ENCODE results near the gene GALNT7.
"Not testable (repeated sequence)": the region's sequence is repeated elsewhere in the genome, so short reads cannot be mapped to it uniquely, and the experiment has no call there.

Gene GALNT7

DNA sequence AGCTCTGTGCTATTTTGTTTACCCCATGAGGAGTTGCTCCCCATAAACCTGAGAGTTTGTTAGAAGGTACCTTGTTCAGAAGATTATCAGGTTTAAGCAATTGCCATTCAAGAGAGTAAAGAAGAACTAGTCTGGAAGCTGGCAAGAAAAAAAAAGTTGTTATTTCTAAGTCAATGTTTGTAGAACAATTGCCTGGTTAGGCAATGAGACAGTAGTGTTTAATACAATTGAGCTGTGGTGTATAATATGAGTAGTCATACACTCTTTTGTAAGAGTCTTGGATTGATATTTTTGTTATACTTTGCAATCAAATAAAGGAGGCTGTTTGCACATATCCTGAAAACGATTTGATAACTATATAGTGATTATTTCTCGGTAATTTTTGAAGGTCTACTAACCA is 44.7 kb downstream of the GALNT7 start:
- in situ Hi-C loops (cut with HindIII; ENCODE audit: low pct_ligation_motif_present, low sequenced_read_pairs): no loop called here
- no peak for DNase-seq
- TF ChIP-seq, protein P1, sequence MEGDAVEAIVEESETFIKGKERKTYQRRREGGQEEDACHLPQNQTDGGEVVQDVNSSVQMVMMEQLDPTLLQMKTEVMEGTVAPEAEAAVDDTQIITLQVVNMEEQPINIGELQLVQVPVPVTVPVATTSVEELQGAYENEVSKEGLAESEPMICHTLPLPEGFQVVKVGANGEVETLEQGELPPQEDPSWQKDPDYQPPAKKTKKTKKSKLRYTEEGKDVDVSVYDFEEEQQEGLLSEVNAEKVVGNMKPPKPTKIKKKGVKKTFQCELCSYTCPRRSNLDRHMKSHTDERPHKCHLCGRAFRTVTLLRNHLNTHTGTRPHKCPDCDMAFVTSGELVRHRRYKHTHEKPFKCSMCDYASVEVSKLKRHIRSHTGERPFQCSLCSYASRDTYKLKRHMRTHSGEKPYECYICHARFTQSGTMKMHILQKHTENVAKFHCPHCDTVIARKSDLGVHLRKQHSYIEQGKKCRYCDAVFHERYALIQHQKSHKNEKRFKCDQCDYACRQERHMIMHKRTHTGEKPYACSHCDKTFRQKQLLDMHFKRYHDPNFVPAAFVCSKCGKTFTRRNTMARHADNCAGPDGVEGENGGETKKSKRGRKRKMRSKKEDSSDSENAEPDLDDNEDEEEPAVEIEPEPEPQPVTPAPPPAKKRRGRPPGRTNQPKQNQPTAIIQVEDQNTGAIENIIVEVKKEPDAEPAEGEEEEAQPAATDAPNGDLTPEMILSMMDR (IDR thresholded peaks at IDR 0.05; ENCODE audit: low read depth, low read length, missing control alignments): no peak
- Histone ChIP-seq H3K36me3 (replicated peaks) (no peaks in the 10 kb centered on the region), H3K4me3 (ENCODE audit: low read depth, low read length) (no peak overlapping the region), H3K27me3 (replicated peaks) (no peaks in the 10 kb centered on the region), H3K27ac (no peak overlapping the region)

DNA sequence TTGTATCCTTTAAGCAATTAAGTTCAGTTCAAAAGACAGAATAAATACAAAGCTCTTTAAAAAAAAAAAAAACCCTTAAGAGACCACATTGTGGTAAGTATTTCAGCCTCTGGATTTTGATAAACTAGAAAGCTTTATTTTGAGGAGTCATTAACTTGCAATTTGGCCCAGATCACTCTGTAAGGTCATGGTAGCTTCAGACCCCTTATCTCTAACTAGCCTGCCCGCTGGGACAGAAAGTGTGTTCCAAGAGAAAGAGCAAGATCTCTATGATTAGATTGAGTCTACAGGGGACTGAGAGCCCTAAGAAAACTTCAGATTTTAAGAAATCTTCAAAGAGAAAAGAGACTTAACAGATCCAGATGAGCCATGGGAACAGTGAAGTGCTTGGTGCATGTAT is 45.6 kb downstream of the GALNT7 start:
- H3K27me3 ChIP-seq (replicated peaks): no peaks in the 10 kb centered on the region
- no peak for DNase-seq
- H3K4me3 ChIP-seq (ENCODE audit: low read depth, low read length): no peak overlapping the region
- H3K36me3 ChIP-seq (replicated peaks): no peaks in the 10 kb centered on the region
- TF ChIP-seq, protein P1 (IDR thresholded peaks at IDR 0.05; ENCODE audit: low read depth, low read length, missing control alignments): no peak
- in situ Hi-C loops (cut with HindIII; ENCODE audit: low pct_ligation_motif_present, low sequenced_read_pairs): no loop called here
- H3K27ac ChIP-seq: no peak overlapping the region

DNA sequence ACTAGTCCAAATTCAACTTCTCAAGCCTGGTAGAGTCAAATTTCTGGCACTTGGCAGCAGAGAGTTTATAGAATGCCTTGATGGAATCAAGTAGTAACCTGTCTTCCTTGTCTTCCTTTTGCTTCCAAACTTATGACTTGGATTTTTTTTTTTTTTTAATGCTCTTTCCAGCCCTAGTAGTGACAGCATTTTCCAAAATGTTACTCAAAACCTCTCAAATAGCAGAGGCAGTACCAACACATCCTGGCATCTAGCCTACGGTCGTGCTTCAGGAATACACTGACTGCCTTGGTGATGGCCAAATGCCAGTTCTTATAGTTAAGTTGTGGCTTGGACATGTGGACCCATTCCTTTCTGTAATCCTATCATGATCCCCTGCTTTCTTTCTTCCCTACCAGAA is 46.0 kb downstream of the GALNT7 start:
- no peak for DNase-seq
- in situ Hi-C loops (cut with HindIII; ENCODE audit: low pct_ligation_motif_present, low sequenced_read_pairs): no loop called here
- Histone ChIP-seq H3K4me3 (ENCODE audit: low read depth, low read length) (no peak overlapping the region), H3K27ac (no peak overlapping the region), H3K27me3 (replicated peaks) (no peaks in the 10 kb centered on the region), H3K36me3 (replicated peaks) (no peaks in the 10 kb centered on the region)
- TF ChIP-seq, protein P1 (IDR thresholded peaks at IDR 0.05; ENCODE audit: low read depth, low read length, missing control alignments): no peak

DNA sequence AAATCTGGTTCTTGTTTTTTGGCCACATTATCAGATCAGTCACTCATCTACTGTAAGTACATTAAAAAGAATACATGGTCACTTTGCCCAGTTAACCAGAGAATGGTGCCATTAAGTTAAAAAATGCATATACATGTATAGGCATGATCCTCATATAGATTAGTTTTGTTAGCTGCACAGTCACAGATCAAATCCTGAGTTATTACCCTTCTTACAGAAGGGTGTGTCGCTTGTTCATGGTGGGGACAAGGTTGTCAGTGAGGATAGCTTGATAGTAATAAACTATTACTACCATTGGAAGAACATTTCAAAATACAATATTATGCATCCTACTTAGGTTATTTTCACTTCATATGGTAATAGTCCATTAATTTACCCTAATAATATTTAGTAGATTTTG is 48.5 kb downstream of the GALNT7 start:
- in situ Hi-C loops (cut with HindIII; ENCODE audit: low pct_ligation_motif_present, low sequenced_read_pairs): no loop called here
- Histone ChIP-seq H3K27me3 (replicated peaks) (no peaks in the 10 kb centered on the region), H3K4me3 (ENCODE audit: low read depth, low read length) (no peak overlapping the region), H3K27ac (no peak overlapping the region), H3K36me3 (replicated peaks) (no peaks in the 10 kb centered on the region)
- TF ChIP-seq, protein P1 (IDR thresholded peaks at IDR 0.05; ENCODE audit: low read depth, low read length, missing control alignments): no peak
- no peak for DNase-seq

DNA sequence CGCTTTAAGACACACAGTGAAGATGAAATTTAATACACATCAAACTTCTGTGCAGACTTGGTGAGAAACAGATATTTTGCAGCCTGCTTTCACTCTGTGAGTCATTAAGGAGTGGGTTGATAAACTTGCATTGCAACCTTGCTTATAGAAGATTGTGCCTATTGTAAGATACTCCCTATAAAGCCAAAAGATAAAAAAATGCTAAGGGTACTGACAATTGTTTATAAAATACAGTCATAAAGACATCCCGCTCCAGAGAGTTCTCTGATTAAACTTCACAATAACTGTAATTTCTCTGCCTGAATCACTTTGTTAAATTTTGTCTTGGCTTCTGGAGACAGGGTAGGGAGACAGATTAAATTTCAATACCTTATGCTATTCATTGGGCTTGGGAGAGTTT is 49.1 kb downstream of the GALNT7 start:
- TF ChIP-seq, protein P1 (IDR thresholded peaks at IDR 0.05; ENCODE audit: low read depth, low read length, missing control alignments): no peak
- DNase-seq: peak; percentile 60
- in situ Hi-C loops (cut with HindIII; ENCODE audit: low pct_ligation_motif_present, low sequenced_read_pairs): no loop called here
- Histone ChIP-seq H3K36me3 (replicated peaks) (no peaks in the 10 kb centered on the region), H3K4me3 (ENCODE audit: low read depth, low read length) (no peak overlapping the region), H3K27me3 (replicated peaks) (no peaks in the 10 kb centered on the region), H3K27ac (peak overlapping the region; percentile 80)

DNA sequence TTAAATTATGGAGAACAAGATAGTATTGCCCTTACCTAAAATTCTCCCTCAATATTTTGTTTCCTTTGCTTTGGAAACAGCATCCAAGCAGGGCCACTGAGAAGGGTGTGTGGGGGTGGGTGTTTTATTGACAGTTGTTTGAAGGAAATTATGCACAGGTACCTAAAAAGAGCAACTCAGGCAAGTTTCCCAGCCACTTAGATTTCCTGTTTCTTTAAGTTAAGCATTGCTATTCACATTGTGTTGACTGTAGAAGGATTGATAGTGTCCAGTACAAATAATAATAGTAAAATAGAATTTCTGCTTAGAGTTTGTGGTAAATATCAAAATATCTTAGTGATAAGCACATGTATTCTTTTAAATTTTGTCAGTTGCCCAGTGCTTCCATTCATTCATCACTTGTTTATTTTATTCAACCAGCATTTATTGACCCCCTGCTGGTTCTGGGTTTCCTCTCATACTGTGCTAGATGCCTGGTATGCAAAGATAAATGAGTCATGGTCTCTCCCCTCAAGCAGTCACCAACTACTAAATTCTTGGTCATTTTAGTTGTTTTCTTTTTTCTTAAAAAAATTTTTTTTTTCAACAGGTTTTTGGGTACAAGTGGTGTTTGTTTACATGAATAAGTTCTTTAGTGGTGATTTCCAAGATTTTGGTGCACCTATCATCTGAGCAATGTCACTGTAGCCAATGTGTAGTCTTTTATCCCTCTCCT is 50.0 kb downstream of the GALNT7 start:
- in situ Hi-C loops (cut with HindIII; ENCODE audit: low pct_ligation_motif_present, low sequenced_read_pairs): no loop called here
- DNase-seq: peak; percentile 96

DNA sequence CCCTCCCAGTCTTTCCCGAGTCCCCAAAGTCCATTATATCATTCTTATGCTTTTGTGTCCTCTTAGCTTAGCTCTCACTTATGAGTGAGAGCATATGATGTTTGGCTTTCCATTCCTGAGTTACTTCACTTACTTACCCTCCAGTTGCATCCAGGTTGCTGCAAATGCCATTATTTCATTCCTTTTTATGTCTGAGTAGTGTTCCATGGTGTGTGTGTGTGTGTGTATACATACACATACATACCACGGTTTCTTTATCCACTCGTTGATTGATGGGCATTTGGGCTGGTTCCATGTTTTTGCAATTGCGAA is 50.5 kb downstream of the GALNT7 start:
- H3K36me3 ChIP-seq (replicated peaks); H3K27me3 ChIP-seq (replicated peaks); H3K4me3 ChIP-seq (ENCODE audit: low read depth, low read length); in situ Hi-C loops (cut with HindIII; ENCODE audit: low pct_ligation_motif_present, low sequenced_read_pairs); DNase-seq: not testable (repeated sequence)
- peak overlapping the region; percentile 43 for H3K27ac ChIP-seq

More for the DNA sequence above, 50.0 kb downstream of the GALNT7 start:
- Histone ChIP-seq H3K27ac (peak overlapping the region; percentile 80), H3K36me3 (replicated peaks) (no peaks in the 10 kb centered on the region), H3K4me3 (ENCODE audit: low read depth, low read length) (no peak overlapping the region), H3K27me3 (replicated peaks) (no peaks in the 10 kb centered on the region)
- TF ChIP-seq, protein P1 (IDR thresholded peaks at IDR 0.05; ENCODE audit: low read depth, low read length, missing control alignments): no peak

Data from brain microvascular endothelial cell (primary cell).